Inflammatory macrophage treated with lipopolysaccharide for 1 hour (primary cell): ENCODE data around the gene TRAF4.
"Not testable (repeated sequence)": the region's sequence is repeated elsewhere in the genome, so short reads cannot be mapped to it uniquely, and the experiment has no call there.

Source experiments
- DNase-seq, 2 donors: peaks; one replicate each; pipeline ENCODE4 v3.0.0-alpha.2; 2020 to 2022

The TRAF4 gene

DNA sequence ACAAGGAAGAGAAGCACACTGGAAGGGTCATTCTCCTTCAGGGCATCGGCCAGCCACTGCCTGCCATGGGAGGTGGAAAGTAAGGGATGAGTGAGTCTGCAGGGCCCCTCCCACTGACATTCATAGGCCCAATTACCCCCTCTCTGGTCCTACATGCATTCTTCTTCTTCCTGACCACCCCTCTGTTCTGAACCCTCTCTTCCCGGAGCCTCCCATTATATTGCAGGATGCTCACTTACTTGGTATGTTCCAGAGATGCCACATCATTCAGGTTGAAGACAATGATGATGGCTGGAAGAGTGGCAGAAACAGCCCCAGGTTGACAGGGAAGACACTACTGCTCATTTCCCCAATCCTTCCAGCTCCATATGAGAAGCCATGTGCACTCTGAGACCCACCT, 28.6 kb upstream of the TRAF4 start:
- DNase-seq: no peak

GRCh38 chr17:28716740-28717577, 26.9 kb upstream of the TRAF4 start:
- no peak for DNase-seq

GRCh38 chr17:28717578-28718332, 26.1 kb upstream of the TRAF4 start, which contains the start of gene RAB34:
Gene RAB34 (minus strand): TSS chr17:28717868. CDS start chr17:28717266, 602 bp downstream.
- DNase-seq: peak; percentile 18 to 24

DNA sequence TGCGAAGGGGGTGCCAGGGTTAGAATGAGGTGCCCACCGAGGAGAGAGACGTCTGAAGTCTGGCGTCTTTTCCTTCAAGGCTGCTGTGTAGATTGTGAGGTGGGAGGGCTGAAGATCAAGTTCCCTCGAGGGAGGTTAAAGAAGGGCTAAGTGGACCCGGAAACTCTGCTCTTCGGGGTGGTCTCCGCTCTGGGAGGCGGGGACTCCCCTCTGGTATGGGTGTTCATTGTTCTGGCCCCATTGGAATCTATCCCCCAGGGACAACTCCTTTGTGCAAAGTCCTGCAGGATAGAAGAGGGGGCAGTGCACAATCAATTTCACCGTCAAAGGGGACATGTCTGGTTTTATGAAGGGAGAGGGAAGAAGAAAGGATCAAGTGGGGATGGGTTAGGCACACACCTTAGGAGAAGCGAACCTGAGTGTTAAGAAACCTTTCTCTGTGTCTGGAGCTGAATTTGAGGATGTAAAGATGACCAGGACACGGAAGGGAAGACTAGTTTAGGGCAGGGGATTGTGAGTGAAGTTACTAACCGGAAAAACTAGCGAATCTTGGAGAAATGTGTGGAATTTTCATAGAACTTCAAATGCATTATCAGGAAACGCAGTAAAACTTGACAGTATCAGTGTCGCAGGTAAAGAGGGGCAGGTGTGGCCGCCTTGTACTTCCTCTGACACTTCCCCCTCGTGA, 25.3 kb upstream of the TRAF4 start:
- DNase-seq: no peak

- DNase-seq: no peak
These were observed 24.8 kb upstream of the TRAF4 start for GRCh38 chr17:28719021-28719433.

- peak in 1 of 2 donors; percentile 17 for DNase-seq
These were observed 23.4 kb upstream of the TRAF4 start for GRCh38 chr17:28720247-28720996.

DNA sequence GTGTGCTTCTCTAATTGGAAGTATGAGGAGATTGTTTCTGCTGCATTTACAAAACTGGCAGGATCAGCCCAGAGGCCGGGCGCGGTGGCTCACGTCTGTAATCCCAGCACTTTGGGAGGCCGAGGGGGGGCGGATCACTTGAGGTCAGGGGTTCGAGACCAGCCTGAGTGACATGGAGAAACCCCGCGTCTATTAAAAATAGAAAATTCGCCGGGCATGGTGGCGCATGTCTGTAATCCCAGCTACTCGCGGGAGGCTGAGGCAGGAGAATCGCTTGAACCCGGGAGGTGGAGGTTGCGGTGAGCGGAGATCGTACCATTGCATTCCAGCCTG, 22.8 kb upstream of the TRAF4 start:
- not testable (repeated sequence) for DNase-seq

DNA sequence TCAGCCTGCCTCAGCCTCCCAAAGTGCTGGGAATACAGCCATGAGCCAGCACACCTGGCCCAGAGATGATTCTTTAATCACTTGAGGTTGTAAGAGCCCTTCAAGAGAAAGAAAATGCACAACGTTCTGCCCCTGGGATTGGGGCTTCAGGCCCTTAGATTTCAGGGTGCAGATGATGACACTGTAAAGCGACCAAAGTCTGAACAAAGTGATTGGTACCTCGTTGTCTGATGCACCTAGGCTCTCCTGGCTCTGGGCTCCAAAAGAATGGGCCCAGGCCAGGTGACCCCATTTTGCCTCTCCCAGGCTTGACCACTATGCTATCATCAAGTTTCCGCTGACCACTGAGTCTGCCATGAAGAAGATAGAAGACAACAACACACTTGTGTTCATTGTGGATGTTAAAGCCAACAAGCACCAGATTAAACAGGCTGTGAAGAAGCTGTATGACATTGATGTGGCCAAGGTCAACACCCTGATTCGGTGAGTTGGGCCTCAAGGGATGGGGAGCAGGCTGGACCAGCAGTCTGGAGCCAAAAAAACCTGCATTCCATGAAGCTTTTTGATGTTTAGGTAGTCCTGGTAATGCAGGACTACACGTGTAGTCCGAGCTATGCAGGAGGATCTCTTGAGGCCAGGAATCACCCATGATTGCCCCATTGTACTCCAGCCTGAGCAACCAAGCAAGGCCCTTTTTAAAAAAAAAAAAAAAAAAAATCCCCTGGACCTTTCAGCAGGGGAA, 21.2 kb upstream of the TRAF4 start:
- no peak for DNase-seq

DNA sequence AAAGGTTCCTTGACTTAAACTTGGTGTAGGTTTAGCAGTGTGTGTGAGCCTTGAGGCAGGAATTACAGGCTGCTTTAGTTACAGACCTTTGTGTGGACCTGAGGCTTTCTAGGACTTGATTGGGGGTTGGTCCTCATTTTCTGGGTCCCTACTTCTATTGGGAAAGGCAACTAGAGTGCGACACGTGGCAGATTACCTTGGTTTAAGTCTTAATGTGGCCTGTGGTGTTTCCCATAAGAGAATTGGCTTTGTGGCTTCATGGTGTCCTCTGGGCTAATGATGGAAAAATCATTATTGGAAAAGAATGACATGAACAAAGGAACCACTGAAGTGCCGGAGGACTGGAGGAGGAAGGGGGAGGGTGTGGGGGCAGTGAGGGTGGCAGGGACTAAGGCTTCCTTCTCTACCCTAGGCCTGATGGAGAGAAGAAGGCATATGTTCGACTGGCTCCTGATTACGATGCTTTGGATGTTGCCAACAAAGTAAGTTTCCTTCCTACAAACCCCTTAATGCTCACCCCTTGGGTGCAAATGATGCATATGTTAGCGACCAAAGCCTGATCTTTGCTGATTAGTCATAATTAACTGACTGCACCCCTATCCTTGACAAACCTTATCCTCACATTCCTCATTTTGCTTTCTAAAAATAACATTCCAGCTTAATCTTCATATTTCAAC, 20.5 kb upstream of the TRAF4 start:
- DNase-seq: no peak

GRCh38 chr17:28723836-28724499, 19.8 kb upstream of the TRAF4 start:
- not testable (repeated sequence) for DNase-seq

DNA sequence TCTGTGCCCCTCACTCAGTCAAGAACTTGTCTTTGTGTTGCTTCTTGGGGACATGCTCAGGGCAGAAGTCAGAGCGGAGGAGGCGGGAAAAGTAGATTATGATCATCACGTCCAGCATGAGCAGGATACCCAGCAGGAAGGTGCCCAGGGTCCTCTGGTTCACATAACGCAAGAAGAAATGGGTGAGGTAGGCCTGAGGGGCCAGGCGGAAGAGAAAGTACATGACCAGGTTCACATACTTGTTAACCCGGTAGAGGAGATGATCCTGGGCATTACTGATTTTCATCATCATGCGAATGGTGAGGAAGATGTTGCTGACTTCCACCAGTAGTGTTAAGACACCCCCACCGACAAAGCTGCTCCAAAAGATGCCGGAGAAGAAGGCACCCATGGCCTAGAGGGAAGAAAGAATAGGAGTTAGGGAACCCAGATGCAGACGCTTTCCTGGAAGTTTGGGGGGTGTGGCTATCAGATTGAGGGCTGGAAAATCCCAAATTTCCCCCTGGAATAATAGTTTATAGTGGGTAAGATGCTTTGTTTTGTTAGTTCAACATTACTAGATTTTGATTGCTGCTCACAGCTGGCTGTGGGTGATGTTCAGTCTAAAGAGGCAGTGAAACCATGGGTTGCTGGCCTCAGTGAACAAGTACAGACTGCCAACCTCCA, 19.2 kb upstream of the TRAF4 start:
- DNase-seq: no peak

DNA sequence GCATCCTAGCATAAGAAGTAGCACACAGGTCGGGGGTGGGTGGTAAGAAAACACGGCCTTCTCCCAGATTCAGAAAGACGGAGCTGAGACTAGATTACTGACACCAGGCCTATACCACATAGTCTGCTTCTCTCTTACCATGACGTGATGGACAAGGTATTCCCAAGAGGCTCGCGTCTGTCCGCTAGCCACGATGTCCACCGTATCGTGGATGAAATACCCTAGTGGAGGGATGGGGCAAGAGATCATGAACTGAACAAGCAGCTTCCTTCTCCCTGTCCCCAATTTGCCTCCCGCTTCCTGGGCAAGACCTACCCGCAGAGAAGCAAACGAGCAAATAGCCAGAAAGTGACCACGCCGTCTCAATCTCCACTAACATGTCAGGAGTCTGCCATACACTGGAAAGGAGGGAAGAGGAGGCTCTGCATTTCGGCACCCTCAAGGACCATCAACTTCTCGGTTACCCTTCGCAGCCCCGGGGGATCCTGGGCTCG, 18.6 kb upstream of the TRAF4 start:
- no peak for DNase-seq

DNA sequence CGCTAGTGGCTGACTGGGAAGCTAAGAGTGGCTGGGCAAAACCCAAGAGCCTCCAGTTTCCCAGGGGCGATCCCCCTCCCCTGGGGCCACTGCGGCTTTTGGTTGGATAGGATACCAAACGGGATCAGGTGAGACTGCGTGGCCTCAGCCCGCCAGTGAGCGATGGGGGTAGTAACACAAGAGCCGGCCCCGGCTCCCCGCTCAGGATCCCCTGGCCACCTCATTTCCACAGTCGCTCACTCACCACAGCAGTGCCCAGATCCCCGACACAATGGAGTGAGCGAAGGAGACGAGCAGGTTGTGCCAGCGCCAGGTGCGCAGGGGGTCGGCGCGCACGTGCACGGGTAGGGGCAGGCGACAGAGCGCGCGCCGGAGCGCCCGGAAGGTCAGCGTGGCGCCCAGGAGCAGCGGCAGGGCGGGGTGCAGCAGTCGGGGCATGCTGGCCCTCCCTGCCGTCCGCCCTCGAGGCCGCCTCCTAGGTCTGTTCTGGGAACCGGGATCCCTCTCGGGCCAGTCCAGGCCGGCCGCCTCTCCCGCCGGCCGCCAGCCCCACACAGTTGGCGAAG, 18.1 kb upstream of the TRAF4 start:
- peak in 1 of 2 donors; percentile 7 for DNase-seq

- DNase-seq: peak; percentile 63 to 64
These were observed 17.6 kb upstream of the TRAF4 start, which contains the start of gene TLCD1 for GRCh38 chr17:28726226-28726626. Gene TLCD1 (minus strand): TSS chr17:28726233. CDS start chr17:28726097, 136 bp downstream.

GRCh38 chr17:28726627-28727491, 17.0 kb upstream of the TRAF4 start:
- peak; percentile 80 to 98 for DNase-seq

DNA sequence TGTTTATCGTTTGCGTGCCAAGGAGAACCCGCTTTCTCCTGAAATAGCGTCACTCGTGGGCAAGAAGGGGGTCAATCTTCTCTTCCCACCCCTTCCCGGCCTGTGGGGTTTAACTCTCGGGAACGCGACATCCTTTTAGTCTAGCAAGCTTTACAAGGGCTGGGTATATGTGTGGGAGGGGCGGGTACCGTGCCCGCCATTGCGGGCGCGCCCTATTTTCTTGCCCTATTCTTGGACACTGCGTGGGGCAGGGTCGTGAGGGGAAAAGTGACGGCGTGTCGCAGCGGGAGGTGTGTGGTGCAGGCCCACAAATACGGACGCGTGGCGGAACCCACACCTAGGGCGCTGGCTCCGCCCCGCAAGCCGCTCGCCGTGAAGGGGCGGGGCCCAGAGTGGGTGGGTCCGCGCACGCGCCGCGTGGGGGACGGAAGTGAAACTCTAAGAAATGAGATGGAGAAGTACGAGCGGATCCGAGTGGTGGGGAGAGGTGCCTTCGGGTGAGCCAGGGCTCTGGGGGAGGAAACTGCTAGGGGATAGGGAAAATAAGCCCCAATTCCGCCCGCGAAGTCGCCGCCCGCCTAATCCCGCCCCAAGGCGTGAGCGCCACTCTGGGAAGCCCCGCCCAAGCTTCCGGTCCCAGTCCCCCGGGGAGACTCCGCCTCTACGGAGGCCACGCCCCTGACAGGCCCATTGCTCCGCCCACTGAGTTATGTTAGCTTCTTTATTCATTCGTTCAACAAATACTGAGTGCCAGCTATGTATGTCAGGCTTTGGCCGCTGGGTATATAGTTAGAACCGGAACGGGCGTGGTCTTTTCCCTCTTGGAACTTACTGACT, 15.2 kb upstream of the TRAF4 start, which contains the start of gene NEK8:
TSS of gene NEK8 (plus strand) at position 425 of the 837 bp plus-strand sequence. CDS start at position 451, 26 bp downstream.
- peak; percentile 94 to 99 for DNase-seq

- DNase-seq: no peak
These were observed 13.9 kb upstream of the TRAF4 start for GRCh38 chr17:28729950-28730330.
